Endothelial cell of umbilical vein (primary cell): ENCODE results near the gene IYD. TPM values are rescaled to one million over a fixed set of nuclear protein-coding genes. Genes with fewer than 3 reads are reported as not detected.

Experiments
- BruUV-seq: library from RNA; stranded (reverse); fragments of 400-500 nt; replicated peaks from 2 replicates; lab custom pipeline; 2021; lab: Mats Ljungman, UMichigan
- CTCF ChIA-PET: fragments of 300-600, 350-600 bp; sonication (Branson Sonifier 250); formaldehyde crosslinking; loops from one replicate; lab custom pipeline; 2021; ENCODE audit warnings: antibody characterized with exemption, inconsistent platforms; lab: Charles Lee
- POLR2A ChIA-PET: fragments of 300-600, 350-600 bp; sonication (Branson Sonifier 250); formaldehyde crosslinking; loops from one replicate; lab custom pipeline; 2021; ENCODE audit warnings: antibody characterized with exemption, inconsistent platforms; lab: Charles Lee
- DNase-seq: peaks from one replicate; pipeline ENCODE4 v3.0.0-alpha.2; 2011; ENCODE audit warnings: low read depth, low spot score
- FAIRE-seq: peaks from 2 replicates; lab custom pipeline; 2011; peaks lifted over from hg19 to GRCh38; lab: Jason Lieb, UNC
- H2AFZ ChIP-seq: 2 replicates; pipeline ENCODE4 v1.6.0; 2012; ENCODE audit warnings: low read depth, low read length, control low read depth, inconsistent platforms
- H3K27ac ChIP-seq: 2 replicates; pipeline ENCODE4 v1.5.1; 2011; ENCODE audit warnings: low read depth, mild to moderate bottlenecking, control low read depth, low read length, moderate library complexity; ENCODE audit not compliant: insufficient read depth
- H3K27me3 ChIP-seq, 2 experiments: 2 replicates each; pipeline versions ENCODE4 v1.6.0 to v1.6.1; 2011; ENCODE audit warnings: low read length in 2 of 2, mixed read lengths in 1 of 2; ENCODE audit not compliant: control insufficient read depth in 2 of 2, insufficient read depth in 2 of 2
- H3K36me3 ChIP-seq, 2 experiments: 2 replicates in 1 of 2; 3 replicates in 1 of 2; pipeline ENCODE4 v1.5.1; 2011; ENCODE audit warnings: low read length in 2 of 2, mild to moderate bottlenecking in 1 of 2, moderate library complexity in 1 of 2; ENCODE audit not compliant: control insufficient read depth in 2 of 2, insufficient read depth in 2 of 2; ENCODE audit errors: extremely low read depth in 1 of 2
- H3K4me1 ChIP-seq: 3 replicates; pipeline ENCODE4 v1.5.1; 2011; ENCODE audit warnings: mild to moderate bottlenecking, low read length; ENCODE audit not compliant: control insufficient read depth, insufficient read depth; ENCODE audit errors: extremely low read depth
- H3K4me2 ChIP-seq: 2 replicates; pipeline ENCODE4 v1.6.1; 2011; ENCODE audit warnings: low read length, control low read depth, mixed read lengths; ENCODE audit not compliant: insufficient read depth
- H3K4me3 ChIP-seq, 3 experiments: fragments of 200-600 bp in 1 of 3; sonication (generic), shearing (Covaris generic) in 1 of 3; replicated peaks in 1 of 3; 2 replicates each; pipeline ENCODE4 v1.5.1; 2011 to 2016; ENCODE audit warnings: control low read depth in 3 of 3, low read length in 3 of 3, mild to moderate bottlenecking in 2 of 3, inconsistent platforms in 1 of 3, low read depth in 1 of 3, moderate library complexity in 1 of 3; ENCODE audit not compliant: insufficient read depth in 1 of 3
- H3K79me2 ChIP-seq: 2 replicates; pipeline ENCODE4 v1.6.0; 2012; ENCODE audit warnings: low read length, inconsistent platforms; ENCODE audit not compliant: control insufficient read depth, insufficient read depth
- H3K9ac ChIP-seq: replicated peaks from 2 replicates; pipeline ENCODE3; 2011; ENCODE audit warnings: low read length, control low read depth; ENCODE audit not compliant: insufficient read depth; ENCODE audit errors: extremely low read depth
- H3K9me1 ChIP-seq: replicated peaks from 3 replicates; pipeline ENCODE4 v1.6.0; 2011; ENCODE audit warnings: mild to moderate bottlenecking, low read length; ENCODE audit not compliant: control insufficient read depth, insufficient read depth; ENCODE audit errors: extremely low read depth
- H3K9me3 ChIP-seq: replicated peaks from 2 replicates; pipeline ENCODE4 v1.5.1; 2012; ENCODE audit warnings: low read length, inconsistent platforms; ENCODE audit not compliant: control insufficient read depth, insufficient read depth
- H4K20me1 ChIP-seq: replicated peaks from 2 replicates; pipeline ENCODE3; 2011; ENCODE audit warnings: mild to moderate bottlenecking, low read length; ENCODE audit not compliant: control insufficient read depth, insufficient read depth; ENCODE audit errors: extremely low read depth
- CTCF ChIP-seq, 2 donors: IDR thresholded peaks; 1 replicate in 1 of 2; 2 replicates in 1 of 2; pipeline ENCODE4 v1.5.1; 2011; ENCODE audit warnings: low read length in 2 of 2, mild to moderate bottlenecking in 2 of 2, moderate library complexity in 2 of 2, control low read depth in 1 of 2, inconsistent platforms in 1 of 2, low read depth in 1 of 2; ENCODE audit not compliant: insufficient read depth in 1 of 2; ENCODE audit errors: extremely low read depth in 1 of 2
- EZH2 ChIP-seq: IDR thresholded peaks from 2 replicates; pipeline ENCODE4 v1.6.1; 2012; ENCODE audit warnings: borderline replicate concordance, low read depth, mild to moderate bottlenecking, moderate library complexity, low read length, inconsistent platforms; ENCODE audit not compliant: severe bottlenecking
- FOS ChIP-seq: IDR thresholded peaks from 2 replicates; pipeline ENCODE4 v1.6.1; 2011; ENCODE audit warnings: mild to moderate bottlenecking, low read length, moderate library complexity, borderline replicate concordance; ENCODE audit not compliant: insufficient read depth
- GATA2 ChIP-seq: IDR thresholded peaks from 2 replicates; pipeline ENCODE4 v1.7.0; 2011; ENCODE audit warnings: low read depth, mild to moderate bottlenecking, moderate library complexity, mixed read lengths, low read length; ENCODE audit not compliant: insufficient read length, insufficient read depth
- JUN ChIP-seq: IDR thresholded peaks from 2 replicates; pipeline ENCODE4 v1.6.1; 2011; ENCODE audit warnings: borderline replicate concordance, low read depth; ENCODE audit not compliant: insufficient read length, insufficient read depth
- MAX ChIP-seq: IDR thresholded peaks from 2 replicates; pipeline ENCODE4 v1.6.1; 2011; ENCODE audit not compliant: insufficient read depth, insufficient read length
- MYC ChIP-seq: IDR thresholded peaks from one replicate; pipeline ENCODE4 v1.6.1; 2011; ENCODE audit warnings: mild to moderate bottlenecking, low read depth, low read length
- POLR2A ChIP-seq: IDR thresholded peaks from 2 replicates; pipeline ENCODE4 v1.6.1; 2012; ENCODE audit warnings: low read depth, mild to moderate bottlenecking, control low read depth, low read length
- POLR2AphosphoS5 ChIP-seq: IDR thresholded peaks from 2 replicates; pipeline ENCODE4 v1.6.1; 2012; ENCODE audit warnings: low read depth, mild to moderate bottlenecking, control low read depth, low read length, moderate library complexity; ENCODE audit not compliant: insufficient read depth
- dilution Hi-C: fragments of 300-500 bp; cut with MboI; formaldehyde crosslinking; loops from one replicate; pipeline ENCODE4 v1.15.0; 2019; ENCODE audit warnings: low sequenced_read_pairs; ENCODE audit not compliant: extremely low pct_ligation_motif_present
- intact Hi-C: fragments of 100-400 bp; cut with micrococcal nuclease; formaldehyde crosslinking; loops from one replicate; pipeline ENCODE4 v1.10.0; 2022
- polyA plus RNA-seq, 4 experiments: library from polyadenylated mRNA; depleted of rRNA in 3 of 4; stranded (reverse) in 3 of 4; unstranded in 1 of 4; fragments of >200 nt; gene quantifications; 2 replicates each; pipeline versions ENCODE4 v1.2.1 to v1.2.3, GENCODE V29; 2011 to 2012; ENCODE audit warnings: missing spikeins in 1 of 4
- total RNA-seq: library from RNA; stranded (reverse); gene quantifications from 2 replicates; pipeline ENCODE4 v1.2.3, GENCODE V29; 2021

Gene IYD
- total and polyA plus RNA-seq, 2 donors (not counting 3 experiments of a cell fraction or from before 2014, with no cell fraction given) = not detected

GRCh38 chr6:150361876-150362275 lies 6.9 kb upstream of the IYD start:
- H3K79me2 ChIP-seq = no peaks in the 10 kb centered on the region
- H3K27ac ChIP-seq = no peak overlapping the region
- H4K20me1 ChIP-seq = no peaks in the 10 kb centered on the region
- H3K36me3 ChIP-seq = no peaks in the 10 kb centered on the region
- no peak overlapping the region for H3K4me2 ChIP-seq
- DNase-seq = no peak
- H3K9me3 ChIP-seq = no peaks in the 10 kb centered on the region
- H3K9ac ChIP-seq = no peak overlapping the region
- intact Hi-C loops = no loop called here
- H3K27me3 ChIP-seq = peaks cover 2 to 7% of the 10 kb centered on the region in 2 experiments
- H3K9me1 ChIP-seq = no peaks in the 10 kb centered on the region
- CTCF ChIA-PET = interaction anchor here (1.0 kb wide), 1 partner anchor 33 kb away, joined by 9 read pairs; no protein-coding TSS in a partner anchor
- no peaks in the 10 kb centered on the region for H3K4me1 ChIP-seq
- POLR2A ChIA-PET = no interaction called here
- FAIRE-seq = no peak
- H2AFZ ChIP-seq = no peak overlapping the region
- dilution Hi-C loops = no loop called here
- H3K4me3 ChIP-seq = no peak overlapping the region
- TF ChIP-seq EZH2 = no peak
- no peak for TF ChIP-seq FOS
- no peak for TF ChIP-seq CTCF (IDR thresholded peaks at IDR 0.05; ENCODE audit: extremely low read depth in 1 of 2, insufficient read depth in 1 of 2, low read depth in 1 of 2, low read length in 2 of 2)
- TF ChIP-seq JUN = no peak
- TF ChIP-seq POLR2AphosphoS5 = no peak
- BruUV-seq = no TSS peak

GRCh38 chr6:150363733-150364132 lies 5.1 kb upstream of the IYD start:
- no peak for TF ChIP-seq MAX
- no peak for TF ChIP-seq POLR2A
- TF ChIP-seq JUN = no peak
- no peak for TF ChIP-seq MYC
- no peak for TF ChIP-seq FOS
- no peak for TF ChIP-seq CTCF (IDR thresholded peaks at IDR 0.05; ENCODE audit: extremely low read depth in 1 of 2, insufficient read depth in 1 of 2, low read depth in 1 of 2, low read length in 2 of 2)
- no peak for TF ChIP-seq EZH2
- no peak for TF ChIP-seq GATA2
- no peak for TF ChIP-seq POLR2AphosphoS5
- DNase-seq = no peak
- no peaks in the 10 kb centered on the region for H3K9me3 ChIP-seq
- FAIRE-seq = no peak
- BruUV-seq = no TSS peak
- H3K4me1 ChIP-seq = no peaks in the 10 kb centered on the region
- no peak overlapping the region for H2AFZ ChIP-seq
- H3K9me1 ChIP-seq = no peaks in the 10 kb centered on the region
- no peaks in the 10 kb centered on the region for H4K20me1 ChIP-seq
- peaks cover 0 to 4% of the 10 kb centered on the region in 2 experiments for H3K27me3 ChIP-seq
- ChIA-PET CTCF (interaction anchor here (2.4 kb wide), 1 partner anchor 32 kb away, joined by 10 read pairs; no protein-coding TSS in a partner anchor), POLR2A (no interaction called here)
- dilution Hi-C loops = no loop called here
- no peak overlapping the region for H3K4me3 ChIP-seq
- H3K4me2 ChIP-seq = no peak overlapping the region
- no peaks in the 10 kb centered on the region for H3K36me3 ChIP-seq
- intact Hi-C loops = no loop called here
- H3K79me2 ChIP-seq = no peaks in the 10 kb centered on the region
- no peak overlapping the region for H3K9ac ChIP-seq
- no peak overlapping the region for H3K27ac ChIP-seq
